Measurements from ENCODE around the gene RANBP10. TPM values are rescaled to one million over a fixed set of nuclear protein-coding genes. Genes with fewer than 3 reads are reported as not detected.

Gene RANBP10
- total and polyA plus RNA-seq, 2 of the 13 experiments (the other 11 are each of a cell fraction or from before 2014, with no cell fraction given), result 9.2 to 22.7 TPM

- TF ChIP-seq FOSL1 (CRISPR knock-in tag; IDR thresholded peaks at IDR 0.05; ENCODE audit: borderline replicate concordance) (no peak), CHCHD3 (CRISPR knock-in tag; IDR thresholded peaks at IDR 0.05) (0 out of 2 replicates have a peak, but pooled peaks have one; percentile 68), ZNF619 (CRISPR knock-in tag; IDR thresholded peaks at IDR 0.05) (peak; percentile 88), ZSCAN9 (CRISPR knock-in tag; IDR thresholded peaks at IDR 0.05; ENCODE audit: borderline replicate concordance) (peak; percentile 37; the same call in 1 of the 2 replicates), GABPA (IDR thresholded peaks at IDR 0.05; ENCODE audit: low read depth, low read length) (no peak), GABPA (CRISPR knock-in tag; IDR thresholded peaks at IDR 0.05; ENCODE audit: low read depth) (peak; percentile 91), ZSCAN31 (CRISPR knock-in tag; IDR thresholded peaks at IDR 0.05; ENCODE audit: low read depth) (peak; percentile 71; the same call in 1 of the 2 replicates), KDM4B (CRISPR knock-in tag; IDR thresholded peaks at IDR 0.05) (no peak; the same call in 1 of the 2 replicates), MEIS1 (CRISPR knock-in tag; IDR thresholded peaks at IDR 0.05; ENCODE audit: borderline replicate concordance) (no peak), ELF4 (CRISPR knock-in tag; IDR thresholded peaks at IDR 0.05; ENCODE audit: borderline replicate concordance) (peak; percentile 82; the same call in 1 of the 2 replicates), ARNTL (CRISPR knock-in tag; IDR thresholded peaks at IDR 0.05) (no peak), FLYWCH1 (CRISPR knock-in tag; IDR thresholded peaks at IDR 0.05) (no peak), ZC3H13 (CRISPR knock-in tag; IDR thresholded peaks at IDR 0.05) (no peak), CEBPB (IDR thresholded peaks at IDR 0.05; ENCODE audit: borderline replicate concordance, low read depth, low read length) (no peak), NCOA1 (CRISPR knock-in tag; IDR thresholded peaks at IDR 0.05) (no peak), SMARCC2 (IDR thresholded peaks at IDR 0.05) (no peak), TSC22D2 (CRISPR knock-in tag; IDR thresholded peaks at IDR 0.05; ENCODE audit: borderline replicate concordance) (no peak; the same call in 1 of the 2 replicates), SP5 (CRISPR knock-in tag; IDR thresholded peaks at IDR 0.05; ENCODE audit: borderline replicate concordance, low read depth) (peak; percentile 64; the same call in 1 of the 2 replicates), PHF21A (CRISPR knock-in tag; IDR thresholded peaks at IDR 0.05) (no peak; the same call in 1 of the 2 replicates), NONO (IDR thresholded peaks at IDR 0.05) (no peak), NONO (CRISPR knock-in tag; conservative IDR thresholded peaks at IDR 0.05) (peak; percentile 76; the same call in 1 of the 2 replicates), MYC (CRISPR knock-in tag; IDR thresholded peaks at IDR 0.05; ENCODE audit: borderline replicate concordance) (peak; percentile 66)
- TF ChIP-seq, protein P1, sequence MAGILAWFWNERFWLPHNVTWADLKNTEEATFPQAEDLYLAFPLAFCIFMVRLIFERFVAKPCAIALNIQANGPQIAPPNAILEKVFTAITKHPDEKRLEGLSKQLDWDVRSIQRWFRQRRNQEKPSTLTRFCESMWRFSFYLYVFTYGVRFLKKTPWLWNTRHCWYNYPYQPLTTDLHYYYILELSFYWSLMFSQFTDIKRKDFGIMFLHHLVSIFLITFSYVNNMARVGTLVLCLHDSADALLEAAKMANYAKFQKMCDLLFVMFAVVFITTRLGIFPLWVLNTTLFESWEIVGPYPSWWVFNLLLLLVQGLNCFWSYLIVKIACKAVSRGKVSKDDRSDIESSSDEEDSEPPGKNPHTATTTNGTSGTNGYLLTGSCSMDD (CRISPR knock-in tag; IDR thresholded peaks at IDR 0.05), result no peak
- TF ChIP-seq, protein P2, sequence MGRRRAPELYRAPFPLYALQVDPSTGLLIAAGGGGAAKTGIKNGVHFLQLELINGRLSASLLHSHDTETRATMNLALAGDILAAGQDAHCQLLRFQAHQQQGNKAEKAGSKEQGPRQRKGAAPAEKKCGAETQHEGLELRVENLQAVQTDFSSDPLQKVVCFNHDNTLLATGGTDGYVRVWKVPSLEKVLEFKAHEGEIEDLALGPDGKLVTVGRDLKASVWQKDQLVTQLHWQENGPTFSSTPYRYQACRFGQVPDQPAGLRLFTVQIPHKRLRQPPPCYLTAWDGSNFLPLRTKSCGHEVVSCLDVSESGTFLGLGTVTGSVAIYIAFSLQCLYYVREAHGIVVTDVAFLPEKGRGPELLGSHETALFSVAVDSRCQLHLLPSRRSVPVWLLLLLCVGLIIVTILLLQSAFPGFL (CRISPR knock-in tag; IDR thresholded peaks at IDR 0.05), result no peak
- TF ChIP-seq, protein P3, sequence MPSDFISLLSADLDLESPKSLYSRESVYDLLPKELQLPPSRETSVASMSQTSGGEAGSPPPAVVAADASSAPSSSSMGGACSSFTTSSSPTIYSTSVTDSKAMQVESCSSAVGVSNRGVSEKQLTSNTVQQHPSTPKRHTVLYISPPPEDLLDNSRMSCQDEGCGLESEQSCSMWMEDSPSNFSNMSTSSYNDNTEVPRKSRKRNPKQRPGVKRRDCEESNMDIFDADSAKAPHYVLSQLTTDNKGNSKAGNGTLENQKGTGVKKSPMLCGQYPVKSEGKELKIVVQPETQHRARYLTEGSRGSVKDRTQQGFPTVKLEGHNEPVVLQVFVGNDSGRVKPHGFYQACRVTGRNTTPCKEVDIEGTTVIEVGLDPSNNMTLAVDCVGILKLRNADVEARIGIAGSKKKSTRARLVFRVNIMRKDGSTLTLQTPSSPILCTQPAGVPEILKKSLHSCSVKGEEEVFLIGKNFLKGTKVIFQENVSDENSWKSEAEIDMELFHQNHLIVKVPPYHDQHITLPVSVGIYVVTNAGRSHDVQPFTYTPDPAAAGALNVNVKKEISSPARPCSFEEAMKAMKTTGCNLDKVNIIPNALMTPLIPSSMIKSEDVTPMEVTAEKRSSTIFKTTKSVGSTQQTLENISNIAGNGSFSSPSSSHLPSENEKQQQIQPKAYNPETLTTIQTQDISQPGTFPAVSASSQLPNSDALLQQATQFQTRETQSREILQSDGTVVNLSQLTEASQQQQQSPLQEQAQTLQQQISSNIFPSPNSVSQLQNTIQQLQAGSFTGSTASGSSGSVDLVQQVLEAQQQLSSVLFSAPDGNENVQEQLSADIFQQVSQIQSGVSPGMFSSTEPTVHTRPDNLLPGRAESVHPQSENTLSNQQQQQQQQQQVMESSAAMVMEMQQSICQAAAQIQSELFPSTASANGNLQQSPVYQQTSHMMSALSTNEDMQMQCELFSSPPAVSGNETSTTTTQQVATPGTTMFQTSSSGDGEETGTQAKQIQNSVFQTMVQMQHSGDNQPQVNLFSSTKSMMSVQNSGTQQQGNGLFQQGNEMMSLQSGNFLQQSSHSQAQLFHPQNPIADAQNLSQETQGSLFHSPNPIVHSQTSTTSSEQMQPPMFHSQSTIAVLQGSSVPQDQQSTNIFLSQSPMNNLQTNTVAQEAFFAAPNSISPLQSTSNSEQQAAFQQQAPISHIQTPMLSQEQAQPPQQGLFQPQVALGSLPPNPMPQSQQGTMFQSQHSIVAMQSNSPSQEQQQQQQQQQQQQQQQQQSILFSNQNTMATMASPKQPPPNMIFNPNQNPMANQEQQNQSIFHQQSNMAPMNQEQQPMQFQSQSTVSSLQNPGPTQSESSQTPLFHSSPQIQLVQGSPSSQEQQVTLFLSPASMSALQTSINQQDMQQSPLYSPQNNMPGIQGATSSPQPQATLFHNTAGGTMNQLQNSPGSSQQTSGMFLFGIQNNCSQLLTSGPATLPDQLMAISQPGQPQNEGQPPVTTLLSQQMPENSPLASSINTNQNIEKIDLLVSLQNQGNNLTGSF (CRISPR knock-in tag; IDR thresholded peaks at IDR 0.05), result no peak
Observed at GRCh38 chr16:67841816-67842508, 35.6 kb upstream of the RANBP10 start, which contains the start of gene THAP11 (continued).

Measured in HepG2 (cell line).